Transverse colon (tissue), 4 donors: ENCODE measurements around the gene TBX2.

ENCODE experiments used
- POLR2AphosphoS5 ChIP-seq, 3 donors: sonication (generic); formaldehyde crosslinking; IDR thresholded peaks; one replicate each; pipeline ENCODE4 v1.6.1; 2016; ENCODE audit warnings: antibody characterized with exemption in 3 of 3
- TF ChIP-seq, protein P1 (sequence below), 5 experiments: fragments of 200-600 bp in 3 of 5; fragments of 450-650 bp in 2 of 5; sonication (generic) in 3 of 5; IDR thresholded peaks; 1 replicate in 2 of 5; 2 replicates in 3 of 5; pipeline ENCODE4 v1.5.1; 2016 to 2017; ENCODE audit warnings: antibody characterized with exemption in 5 of 5, inconsistent platforms in 3 of 5, mild to moderate bottlenecking in 2 of 5, moderate library complexity in 1 of 5

DNA sequence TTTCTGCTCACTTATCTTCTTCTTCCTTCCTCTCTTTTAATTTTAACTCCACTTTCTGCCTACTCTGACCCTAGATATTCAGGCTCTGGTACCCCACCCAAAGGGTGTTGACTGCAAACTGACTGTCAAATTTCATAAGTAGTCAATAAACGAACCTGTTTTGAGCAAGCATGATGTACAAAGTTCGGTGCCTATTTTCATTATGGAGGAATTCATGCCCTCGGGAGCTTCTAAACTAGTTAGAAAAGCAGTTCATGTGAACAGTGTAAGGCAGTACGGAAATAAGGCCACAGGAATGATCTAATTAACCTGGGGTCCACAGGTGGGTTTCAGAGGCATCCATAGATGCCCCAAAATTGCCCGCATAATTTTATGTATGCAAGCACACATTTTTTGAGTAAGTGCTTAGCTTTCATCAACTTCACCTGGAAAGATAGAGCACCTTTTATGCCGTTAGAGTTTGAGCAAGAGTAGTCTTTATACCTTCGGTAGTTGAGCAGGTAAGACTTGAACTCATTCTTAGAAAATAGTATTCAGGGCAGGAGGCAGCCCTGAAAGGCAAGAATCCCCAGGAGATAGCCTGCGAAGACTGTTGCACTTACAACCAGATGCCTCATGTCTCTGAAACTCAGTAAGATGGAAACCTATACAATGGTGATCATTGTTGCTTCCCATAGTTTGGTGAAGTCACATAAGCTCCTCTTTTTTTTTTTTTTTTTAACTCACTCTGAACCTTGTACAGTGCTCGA lies 36.6 kb upstream of the TBX2 start:
- TF ChIP-seq, protein P1, sequence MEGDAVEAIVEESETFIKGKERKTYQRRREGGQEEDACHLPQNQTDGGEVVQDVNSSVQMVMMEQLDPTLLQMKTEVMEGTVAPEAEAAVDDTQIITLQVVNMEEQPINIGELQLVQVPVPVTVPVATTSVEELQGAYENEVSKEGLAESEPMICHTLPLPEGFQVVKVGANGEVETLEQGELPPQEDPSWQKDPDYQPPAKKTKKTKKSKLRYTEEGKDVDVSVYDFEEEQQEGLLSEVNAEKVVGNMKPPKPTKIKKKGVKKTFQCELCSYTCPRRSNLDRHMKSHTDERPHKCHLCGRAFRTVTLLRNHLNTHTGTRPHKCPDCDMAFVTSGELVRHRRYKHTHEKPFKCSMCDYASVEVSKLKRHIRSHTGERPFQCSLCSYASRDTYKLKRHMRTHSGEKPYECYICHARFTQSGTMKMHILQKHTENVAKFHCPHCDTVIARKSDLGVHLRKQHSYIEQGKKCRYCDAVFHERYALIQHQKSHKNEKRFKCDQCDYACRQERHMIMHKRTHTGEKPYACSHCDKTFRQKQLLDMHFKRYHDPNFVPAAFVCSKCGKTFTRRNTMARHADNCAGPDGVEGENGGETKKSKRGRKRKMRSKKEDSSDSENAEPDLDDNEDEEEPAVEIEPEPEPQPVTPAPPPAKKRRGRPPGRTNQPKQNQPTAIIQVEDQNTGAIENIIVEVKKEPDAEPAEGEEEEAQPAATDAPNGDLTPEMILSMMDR (IDR thresholded peaks at IDR 0.05) = no peak
- no peak for TF ChIP-seq POLR2AphosphoS5 (IDR thresholded peaks at IDR 0.05)
